ENCODE results near the gene SPRYD4.
"Not testable (repeated sequence)": the region's sequence is repeated elsewhere in the genome, so short reads cannot be mapped to it uniquely, and the experiment has no call there.

SPRYD4 gene

DNA sequence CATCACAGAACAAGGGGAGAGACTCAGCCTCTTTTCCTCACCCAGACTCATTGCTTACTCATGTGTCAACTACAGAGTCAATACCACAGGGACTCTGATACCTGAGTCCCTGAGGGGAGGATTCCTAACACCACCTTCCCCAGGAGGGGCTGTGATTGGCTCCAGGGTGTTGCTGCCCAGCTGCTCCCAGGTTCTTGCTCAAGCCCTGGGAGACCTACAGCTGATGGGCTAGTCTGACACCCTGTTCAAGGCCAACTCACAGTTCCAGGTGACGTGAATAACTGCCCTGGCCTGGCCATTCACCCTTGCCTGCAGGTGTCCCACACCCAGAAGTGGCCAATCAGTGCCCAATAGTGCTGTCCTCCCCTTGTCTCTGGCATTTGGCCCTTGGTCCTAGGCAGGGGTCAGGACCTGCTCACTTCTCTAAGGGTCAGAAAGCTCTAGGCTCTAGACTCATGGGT, 8.6 kb downstream of the SPRYD4 start:
- Histone ChIP-seq H3K27me3 (ENCODE audit: insufficient read depth, low read length) (no peaks in the 10 kb centered on the region), H3K9me3 (ENCODE audit: insufficient read depth, low read depth, low read length) (no peaks in the 10 kb centered on the region), H3K4me1 (ENCODE audit: insufficient read depth, low read length) (no peaks in the 10 kb centered on the region), H3K27ac (ENCODE audit: low read depth, low read length) (no peak overlapping the region), H3K9ac (ENCODE audit: low read depth, low read length) (no peak overlapping the region), H3K4me3 (ENCODE audit: low read length) (no peak overlapping the region), H3K36me3 (ENCODE audit: insufficient read depth, low read length) (peaks cover 17% of the 10 kb centered on the region)
- WGBS = 98% methylated on average over 1 of the region's 1 CpG

DNA sequence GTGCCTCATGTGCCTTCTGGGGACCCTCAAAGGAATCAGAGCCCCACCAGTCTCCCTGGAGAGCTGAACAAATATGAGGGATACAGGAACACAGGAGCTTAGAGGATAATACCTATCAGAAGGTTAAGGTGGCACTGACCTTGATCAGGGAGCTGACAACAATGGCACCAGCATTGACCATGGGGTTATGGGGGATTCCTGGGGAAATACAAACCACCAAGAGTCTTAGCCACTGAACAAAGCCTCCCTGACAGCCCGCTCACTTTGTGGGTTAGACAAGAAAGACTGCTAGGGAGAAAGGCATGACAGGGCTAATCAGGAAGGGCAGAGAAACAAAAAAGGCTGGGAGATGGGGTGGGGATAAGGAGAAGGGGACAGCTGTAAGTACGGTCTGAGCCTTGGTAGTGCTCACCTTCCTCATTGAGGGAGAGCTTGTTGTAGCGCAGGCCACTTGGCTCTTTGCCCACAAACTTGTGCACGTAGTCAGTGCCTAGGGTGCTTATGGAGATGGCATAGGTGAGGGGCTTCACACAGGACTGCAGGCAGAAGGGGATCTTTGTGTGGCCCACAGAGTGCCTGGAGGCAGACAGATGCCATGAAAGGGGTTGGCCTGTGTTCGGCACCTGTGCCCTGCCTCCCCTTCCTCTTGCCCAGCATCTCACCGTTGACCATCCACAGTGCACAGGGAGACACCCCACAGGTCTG, 9.3 kb downstream of the SPRYD4 start:
- no peak overlapping the region for H3K27ac ChIP-seq (ENCODE audit: low read depth, low read length)
- H3K9me3 ChIP-seq (ENCODE audit: insufficient read depth, low read depth, low read length) = no peaks in the 10 kb centered on the region
- WGBS = 87% methylated on average over 6 of the region's 6 CpGs
- H3K36me3 ChIP-seq (ENCODE audit: insufficient read depth, low read length) = peaks cover 11% of the 10 kb centered on the region
- H3K9ac ChIP-seq (ENCODE audit: low read depth, low read length) = no peak overlapping the region
- H3K27me3 ChIP-seq (ENCODE audit: insufficient read depth, low read length) = no peaks in the 10 kb centered on the region
- no peak overlapping the region for H3K4me3 ChIP-seq (ENCODE audit: low read length)
- H3K4me1 ChIP-seq (ENCODE audit: insufficient read depth, low read length) = no peaks in the 10 kb centered on the region

DNA sequence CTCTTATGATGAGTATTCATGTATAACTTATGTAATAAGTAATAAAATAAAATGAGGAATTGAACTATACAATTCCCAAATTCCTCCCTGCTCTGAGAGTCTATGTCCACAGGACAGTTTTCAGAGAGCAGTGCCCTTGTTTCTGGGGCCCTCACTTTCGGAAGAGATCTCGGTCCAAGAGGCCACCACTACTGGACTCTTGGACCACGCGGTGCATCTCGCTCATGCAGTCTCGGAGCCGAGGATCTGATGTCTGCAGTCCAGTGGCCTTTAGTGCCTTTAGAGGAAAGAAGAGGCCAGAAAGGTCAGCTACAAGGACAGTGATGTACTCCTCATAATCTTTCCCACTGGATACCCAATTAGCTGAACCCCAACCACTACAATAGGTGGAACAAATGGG, 11.2 kb downstream of the SPRYD4 start:
- H3K27me3 ChIP-seq (ENCODE audit: insufficient read depth, low read length) = no peaks in the 10 kb centered on the region
- H3K4me1 ChIP-seq (ENCODE audit: insufficient read depth, low read length) = no peaks in the 10 kb centered on the region
- no peak overlapping the region for H3K4me3 ChIP-seq (ENCODE audit: low read length)
- H3K36me3 ChIP-seq (ENCODE audit: insufficient read depth, low read length) = 0 out of 2 replicates have a peak, but pooled peaks cover under 1% of the 10 kb centered on the region
- no peaks in the 10 kb centered on the region for H3K9me3 ChIP-seq (ENCODE audit: insufficient read depth, low read depth, low read length)
- no peak overlapping the region for H3K9ac ChIP-seq (ENCODE audit: low read depth, low read length)
- no peak overlapping the region for H3K27ac ChIP-seq (ENCODE audit: low read depth, low read length)
- WGBS = 92% methylated on average over 7 of the region's 7 CpGs

DNA sequence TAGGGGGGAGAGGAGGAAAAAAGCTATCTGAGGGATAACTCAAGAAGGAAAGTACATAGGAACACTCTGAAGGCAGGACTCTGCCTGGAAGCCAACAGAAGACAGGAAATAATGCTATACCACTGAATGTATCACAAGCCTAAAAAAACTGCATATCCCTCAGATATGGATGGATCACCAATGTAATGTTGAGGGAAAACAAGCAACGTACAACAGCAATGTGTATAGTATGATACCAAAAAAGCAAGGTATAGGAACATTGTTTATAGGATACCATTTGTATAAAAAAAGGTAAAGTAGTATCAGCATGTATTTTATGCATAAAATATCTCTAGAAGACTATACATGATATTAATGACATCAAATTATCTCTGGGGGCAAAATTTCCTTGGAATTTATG, 16.2 kb downstream of the SPRYD4 start:
- no peaks in the 10 kb centered on the region for H3K4me1 ChIP-seq (ENCODE audit: insufficient read depth, low read length)
- 100% methylated on average over 1 of the region's 1 CpG for WGBS

DNA sequence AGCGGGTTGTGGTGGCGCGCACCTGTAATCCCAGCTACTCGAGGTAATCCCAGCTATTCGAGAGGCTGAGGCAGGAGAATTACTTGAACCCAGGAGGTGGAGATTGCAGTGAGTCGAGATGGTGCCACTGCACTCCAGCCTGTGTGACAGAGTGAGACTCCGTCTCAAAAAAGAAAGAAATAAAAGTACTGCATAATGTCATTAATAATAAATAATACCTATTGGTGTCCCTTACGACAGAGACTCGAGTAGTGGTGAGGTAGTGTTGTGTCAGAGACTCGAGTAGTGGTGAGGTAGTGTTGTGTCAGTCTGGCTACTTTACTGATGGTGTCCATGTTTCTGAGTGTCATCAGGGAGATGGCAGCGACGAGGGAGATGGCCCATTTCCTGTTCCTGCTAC, 18.3 kb downstream of the SPRYD4 start:
- H3K27ac ChIP-seq (ENCODE audit: low read depth, low read length) = no peak overlapping the region
- H3K9me3 ChIP-seq (ENCODE audit: insufficient read depth, low read depth, low read length) = peaks cover 6% of the 10 kb centered on the region; the same call in 1 of the 2 replicates
- WGBS = 79% methylated on average over 11 of the region's 12 CpGs
- peaks cover 54% of the 10 kb centered on the region for H3K27me3 ChIP-seq (ENCODE audit: insufficient read depth, low read length)
- no peaks in the 10 kb centered on the region for H3K36me3 ChIP-seq (ENCODE audit: insufficient read depth, low read length)
- no peak overlapping the region for H3K9ac ChIP-seq (ENCODE audit: low read depth, low read length)
- no peaks in the 10 kb centered on the region for H3K4me1 ChIP-seq (ENCODE audit: insufficient read depth, low read length)
- peak overlapping the region; percentile 72 for H3K4me3 ChIP-seq (ENCODE audit: low read length)

More for the DNA sequence above, 16.2 kb downstream of the SPRYD4 start:
- Histone ChIP-seq H3K36me3 (ENCODE audit: insufficient read depth, low read length) (no peaks in the 10 kb centered on the region), H3K9ac (ENCODE audit: low read depth, low read length) (no peak overlapping the region), H3K27ac (ENCODE audit: low read depth, low read length) (no peak overlapping the region), H3K9me3 (ENCODE audit: insufficient read depth, low read depth, low read length) (peaks cover 6% of the 10 kb centered on the region; the same call in 1 of the 2 replicates), H3K27me3 (ENCODE audit: insufficient read depth, low read length) (peaks cover 34% of the 10 kb centered on the region), H3K4me3 (ENCODE audit: low read length) (no peak overlapping the region)

DNA sequence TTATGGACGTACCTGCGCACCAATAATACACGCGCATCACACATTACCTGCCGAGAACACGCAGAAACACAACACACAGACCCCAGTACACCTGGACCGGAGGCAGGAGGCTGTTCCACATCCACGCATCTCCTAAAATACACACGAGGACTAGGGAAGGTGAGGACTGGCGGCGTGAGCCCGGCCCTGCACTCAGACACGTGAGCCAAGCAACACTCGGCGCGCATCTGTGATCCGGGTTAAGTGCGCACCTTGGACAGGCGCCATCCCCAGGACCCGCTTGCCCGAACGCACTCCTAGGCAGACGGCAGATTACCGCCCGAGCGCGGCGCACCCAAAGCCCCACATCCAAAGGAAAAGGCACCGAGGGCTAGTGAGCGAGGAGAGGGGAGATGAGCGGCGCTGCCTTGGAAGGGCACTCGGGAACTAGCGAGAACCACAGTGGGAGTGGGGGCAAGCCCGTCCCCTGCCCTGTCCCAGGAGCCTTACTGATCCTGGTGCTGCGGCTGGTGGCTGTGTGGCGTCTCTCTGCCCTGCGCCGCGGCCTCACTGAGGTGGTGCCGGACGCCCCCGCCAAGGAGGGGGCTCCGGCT, 19.2 kb downstream of the SPRYD4 start:
- WGBS = 7% methylated on average over 44 of the region's 44 CpGs
- peak overlapping the region; percentile 16 for H3K9ac ChIP-seq (ENCODE audit: low read depth, low read length)
- H3K36me3 ChIP-seq (ENCODE audit: insufficient read depth, low read length) = no peaks in the 10 kb centered on the region

DNA sequence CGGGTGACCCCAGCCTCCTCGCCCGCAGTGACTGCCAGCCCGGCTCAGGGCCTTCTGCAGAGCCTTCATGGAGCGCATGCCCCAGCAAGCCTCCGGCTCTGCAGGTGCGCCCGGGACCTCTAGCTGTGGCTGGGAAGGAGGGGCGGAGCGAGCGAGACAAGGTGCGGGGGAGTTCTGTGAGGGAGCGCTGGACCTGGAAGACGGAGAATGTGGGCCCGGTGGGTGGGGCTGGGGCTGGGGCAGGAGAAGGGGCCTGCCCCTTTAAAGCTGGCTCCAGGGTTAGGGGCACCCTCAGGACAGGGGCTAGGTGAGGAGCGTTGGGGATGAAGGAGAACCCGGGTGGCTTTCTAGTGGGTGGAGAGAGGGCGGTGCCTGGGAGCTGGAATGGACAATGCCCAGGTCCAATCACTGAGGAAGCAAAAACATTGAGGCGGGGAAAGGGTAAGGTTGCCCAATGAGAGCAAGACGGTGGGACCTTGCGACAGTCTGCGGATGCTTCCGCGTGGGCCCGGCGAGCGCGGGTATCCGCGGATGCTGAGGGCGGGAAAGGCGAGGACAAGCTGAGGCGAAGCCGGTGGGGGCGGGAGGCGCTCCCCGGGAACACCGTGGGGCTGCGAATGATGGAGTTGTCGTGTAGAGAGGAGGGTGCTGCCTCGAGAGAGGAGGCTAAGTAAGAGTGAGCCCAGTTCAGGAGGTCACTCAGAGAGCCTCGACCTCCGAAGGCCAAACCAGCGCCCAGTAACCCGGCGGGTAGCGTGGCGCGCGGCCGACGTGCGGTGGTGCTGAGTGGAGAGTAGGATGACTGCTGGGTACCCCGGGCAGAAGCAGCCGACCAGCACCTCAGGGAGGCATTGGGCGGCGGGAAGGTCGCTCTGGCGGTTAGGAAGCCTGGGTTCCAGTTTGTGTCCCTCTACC, 19.9 kb downstream of the SPRYD4 start, which contains the start of gene GLS2:
Gene GLS2, minus strand, starts transcription at position 121 of the 915 bp plus-strand sequence. Its CDS starts 43 bp downstream, at position 78.
- H3K4me1 ChIP-seq (ENCODE audit: insufficient read depth, low read length) = no peaks in the 10 kb centered on the region
- 25% methylated on average over 59 of the region's 59 CpGs for WGBS
- peaks cover 59% of the 10 kb centered on the region for H3K27me3 ChIP-seq (ENCODE audit: insufficient read depth, low read length)
- no peak within 1 kb of the TSS for H3K27ac ChIP-seq (ENCODE audit: low read depth, low read length)
- peak within 1 kb of the TSS; percentile 16 for H3K9ac ChIP-seq (ENCODE audit: low read depth, low read length)
- H3K4me3 ChIP-seq (ENCODE audit: low read length) = peak within 1 kb of the TSS; percentile 72
- H3K36me3 ChIP-seq (ENCODE audit: insufficient read depth, low read length) = no peaks in the 10 kb centered on the region
- peaks cover 6% of the 10 kb centered on the region; the same call in 1 of the 2 replicates for H3K9me3 ChIP-seq (ENCODE audit: insufficient read depth, low read depth, low read length)

More for the DNA sequence above, 19.2 kb downstream of the SPRYD4 start:
- peak overlapping the region; percentile 72 for H3K4me3 ChIP-seq (ENCODE audit: low read length)
- H3K9me3 ChIP-seq (ENCODE audit: insufficient read depth, low read depth, low read length) = peaks cover 6% of the 10 kb centered on the region; the same call in 1 of the 2 replicates
- H3K27me3 ChIP-seq (ENCODE audit: insufficient read depth, low read length) = peaks cover 58% of the 10 kb centered on the region
- H3K4me1 ChIP-seq (ENCODE audit: insufficient read depth, low read length) = no peaks in the 10 kb centered on the region
- H3K27ac ChIP-seq (ENCODE audit: low read depth, low read length) = no peak overlapping the region

DNA sequence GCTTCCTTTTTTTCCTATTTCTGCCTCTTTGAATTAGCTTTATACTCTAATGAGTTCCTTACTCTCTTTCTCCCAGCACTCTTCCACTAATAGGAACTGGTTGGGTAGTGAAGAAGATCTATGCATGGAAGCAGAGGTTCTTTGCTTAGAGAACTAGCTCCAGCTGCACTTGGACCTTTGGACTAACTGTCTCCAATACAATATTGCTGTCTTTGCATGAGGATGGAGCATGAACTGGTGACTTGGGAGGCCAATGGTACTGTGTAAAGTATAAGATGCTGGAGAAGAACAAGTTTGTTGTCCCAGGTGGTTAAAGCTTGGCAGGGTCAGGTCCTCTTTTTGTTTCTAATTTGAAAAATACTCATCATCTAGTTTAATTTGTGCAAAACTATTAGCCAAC, 22.0 kb downstream of the SPRYD4 start:
- Histone ChIP-seq H3K27ac (ENCODE audit: low read depth, low read length) (no peak overlapping the region), H3K4me3 (ENCODE audit: low read length) (no peak overlapping the region), H3K4me1 (ENCODE audit: insufficient read depth, low read length) (no peaks in the 10 kb centered on the region), H3K36me3 (ENCODE audit: insufficient read depth, low read length) (no peaks in the 10 kb centered on the region), H3K27me3 (ENCODE audit: insufficient read depth, low read length) (peaks cover 59% of the 10 kb centered on the region), H3K9me3 (ENCODE audit: insufficient read depth, low read depth, low read length) (peaks cover 12% of the 10 kb centered on the region; the same call in 1 of the 2 replicates), H3K9ac (ENCODE audit: low read depth, low read length) (no peak overlapping the region)

DNA sequence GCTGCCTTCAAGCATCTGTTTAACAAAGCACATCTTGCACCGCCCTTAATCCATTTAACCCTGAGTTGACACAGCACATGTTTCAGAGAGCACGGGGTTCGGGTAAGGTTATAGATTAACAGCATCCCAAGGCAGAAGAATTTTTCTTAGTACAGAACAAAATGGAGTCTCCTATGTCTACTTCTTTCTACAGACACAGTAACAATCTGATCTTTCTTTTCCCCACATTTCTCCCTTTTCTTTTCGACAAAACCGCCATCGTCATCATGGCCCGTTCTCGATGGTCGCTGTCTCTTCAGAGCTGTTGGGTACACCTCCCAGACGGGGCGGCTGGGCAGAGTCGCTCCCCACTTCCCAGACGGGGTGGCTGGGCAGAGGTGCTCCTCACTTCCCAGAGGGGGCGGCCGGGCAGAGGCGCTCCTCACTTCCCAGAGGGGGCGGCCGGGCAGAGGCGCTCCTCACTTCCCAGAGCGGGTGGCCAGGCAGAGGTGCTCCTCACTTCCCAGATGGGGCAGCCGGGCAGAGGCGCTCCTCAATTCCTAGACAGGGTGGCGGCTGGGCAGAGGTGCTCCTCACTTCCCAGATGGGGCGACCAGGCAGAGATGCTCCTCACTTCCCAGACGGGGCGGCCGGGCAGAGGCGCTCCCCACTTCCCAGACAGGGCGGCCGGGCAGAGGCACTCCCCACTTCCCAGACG, 25.2 kb downstream of the SPRYD4 start:
- H3K9me3 ChIP-seq (ENCODE audit: insufficient read depth, low read depth, low read length) = peaks cover 17% of the 10 kb centered on the region; the same call in 1 of the 2 replicates
- H3K4me3 ChIP-seq (ENCODE audit: low read length); H3K27ac ChIP-seq (ENCODE audit: low read depth, low read length); H3K36me3 ChIP-seq (ENCODE audit: insufficient read depth, low read length); H3K4me1 ChIP-seq (ENCODE audit: insufficient read depth, low read length); H3K9ac ChIP-seq (ENCODE audit: low read depth, low read length): not testable (repeated sequence)
- 86% methylated on average over 31 of the region's 31 CpGs for WGBS
- H3K27me3 ChIP-seq (ENCODE audit: insufficient read depth, low read length) = peaks cover 36% of the 10 kb centered on the region

DNA sequence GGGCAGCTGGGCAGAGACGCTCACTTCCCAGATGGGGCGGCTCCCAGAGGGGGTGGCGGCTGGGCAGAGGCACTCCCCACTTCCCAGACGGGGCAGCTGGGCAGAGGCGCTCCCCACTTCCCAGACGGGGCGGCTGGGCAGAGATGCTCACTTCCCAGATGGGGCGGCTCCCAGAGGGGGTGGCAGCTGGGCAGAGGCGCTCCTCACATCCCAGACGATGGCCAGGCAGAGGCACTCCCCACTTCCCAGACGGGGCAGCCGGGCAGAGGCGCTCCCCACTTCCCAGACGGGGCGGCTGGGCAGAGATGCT, 25.7 kb downstream of the SPRYD4 start:
- H3K36me3 ChIP-seq (ENCODE audit: insufficient read depth, low read length); H3K4me3 ChIP-seq (ENCODE audit: low read length); H3K27ac ChIP-seq (ENCODE audit: low read depth, low read length); H3K4me1 ChIP-seq (ENCODE audit: insufficient read depth, low read length); H3K9ac ChIP-seq (ENCODE audit: low read depth, low read length): not testable (repeated sequence)
- WGBS = 93% methylated on average over 15 of the region's 15 CpGs
- peaks cover 12% of the 10 kb centered on the region; the same call in 1 of the 2 replicates for H3K9me3 ChIP-seq (ENCODE audit: insufficient read depth, low read depth, low read length)
- H3K27me3 ChIP-seq (ENCODE audit: insufficient read depth, low read length) = peaks cover 31% of the 10 kb centered on the region
